Neuronal stem cell (in vitro differentiated cells): Measurements from ENCODE around the gene NUDT4.
"Not testable (repeated sequence)": the region's sequence is repeated elsewhere in the genome, so short reads cannot be mapped to it uniquely, and the experiment has no call there.

ENCODE experiments used
- DNase-seq: peaks from one replicate; pipeline ENCODE4 v3.0.0-alpha.2; 2013; ENCODE audit warnings: low spot score
- H2AFZ ChIP-seq: one replicate; pipeline ENCODE4 v1.6.1; 2013; ENCODE audit warnings: mild to moderate bottlenecking, low read length, inconsistent platforms
- H2AK5ac ChIP-seq: 2 replicates; pipeline ENCODE4 v1.6.1; 2013; ENCODE audit warnings: low read depth, mild to moderate bottlenecking, inconsistent platforms, low read length, moderate library complexity, mixed read lengths
- H2BK120ac ChIP-seq: 2 replicates; pipeline ENCODE4 v1.6.1; 2013; ENCODE audit warnings: low read depth, mild to moderate bottlenecking, inconsistent platforms, low read length, moderate library complexity, mixed read lengths
- H2BK12ac ChIP-seq: one replicate; pipeline ENCODE4 v1.6.1; 2013; ENCODE audit warnings: low read length, inconsistent platforms
- H2BK15ac ChIP-seq: 2 replicates; pipeline ENCODE4 v1.6.1; 2013; ENCODE audit warnings: mild to moderate bottlenecking, low read length, inconsistent platforms, mixed read lengths
- H2BK5ac ChIP-seq: one replicate; pipeline ENCODE4 v1.6.1; 2013; ENCODE audit warnings: inconsistent platforms, mild to moderate bottlenecking, low read length, moderate library complexity
- H3K14ac ChIP-seq: one replicate; pipeline ENCODE4 v1.6.1; 2013; ENCODE audit warnings: low read length, inconsistent platforms
- H3K18ac ChIP-seq: 2 replicates; pipeline ENCODE4 v1.6.1; 2013; ENCODE audit warnings: low read length, inconsistent platforms
- H3K23ac ChIP-seq: 2 replicates; pipeline ENCODE4 v1.6.1; 2013; ENCODE audit warnings: low read depth, mild to moderate bottlenecking, mixed read lengths, low read length, inconsistent platforms; ENCODE audit not compliant: poor library complexity
- H3K27ac ChIP-seq: replicated peaks from 3 replicates; pipeline ENCODE4 v1.5.1; 2013; ENCODE audit warnings: low read length, inconsistent platforms
- H3K27me3 ChIP-seq, 3 experiments: 2 replicates each; pipeline ENCODE4 v1.6.1; 2013; ENCODE audit warnings: low read length in 3 of 3, mild to moderate bottlenecking in 2 of 3, inconsistent platforms in 1 of 3, low read depth in 1 of 3, mixed read lengths in 1 of 3, moderate library complexity in 1 of 3; ENCODE audit not compliant: control insufficient read depth in 3 of 3, insufficient read depth in 3 of 3
- H3K36me3 ChIP-seq, 2 donors: replicated peaks in 1 of 2; 2 replicates each; pipeline ENCODE4 v1.6.1; 2013; ENCODE audit warnings: low read length in 2 of 2; ENCODE audit not compliant: control insufficient read depth in 2 of 2, insufficient read depth in 2 of 2
- H3K4ac ChIP-seq: 2 replicates; pipeline ENCODE4 v1.6.1; 2013; ENCODE audit warnings: inconsistent platforms, mild to moderate bottlenecking, low read length, moderate library complexity
- H3K4me1 ChIP-seq, 2 donors: 1 replicate in 1 of 2; 2 replicates in 1 of 2; pipeline ENCODE4 v1.6.1; 2013; ENCODE audit warnings: low read length in 2 of 2, low read depth in 1 of 2; ENCODE audit not compliant: control insufficient read depth in 2 of 2, insufficient read depth in 1 of 2
- H3K4me2 ChIP-seq: one replicate; pipeline ENCODE4 v1.6.1; 2013; ENCODE audit warnings: mild to moderate bottlenecking, low read length, inconsistent platforms; ENCODE audit not compliant: insufficient read depth, poor library complexity, severe bottlenecking
- H3K4me3 ChIP-seq, 2 donors: 2 replicates each; pipeline ENCODE4 v1.5.1; 2013; ENCODE audit warnings: low read length in 2 of 2, mild to moderate bottlenecking in 2 of 2, inconsistent platforms in 1 of 2, moderate library complexity in 1 of 2
- H3K79me1 ChIP-seq: one replicate; pipeline ENCODE4 v1.6.1; 2013; ENCODE audit warnings: low read depth, mild to moderate bottlenecking, inconsistent platforms, low read length, moderate library complexity
- H3K9ac ChIP-seq: one replicate; pipeline ENCODE4 v1.6.1; 2013; ENCODE audit warnings: mild to moderate bottlenecking, low read depth, low read length, inconsistent platforms; ENCODE audit not compliant: poor library complexity
- H3K9me3 ChIP-seq, 2 donors: replicated peaks in 1 of 2; 2 replicates each; pipeline versions ENCODE3 to v1.6.1; 2013; ENCODE audit warnings: low read length in 2 of 2, mild to moderate bottlenecking in 2 of 2, inconsistent platforms in 1 of 2, low read depth in 1 of 2, mixed read lengths in 1 of 2, moderate library complexity in 1 of 2; ENCODE audit not compliant: control insufficient read depth in 2 of 2, insufficient read depth in 1 of 2
- H4K8ac ChIP-seq: one replicate; pipeline ENCODE4 v1.6.1; 2013; ENCODE audit warnings: low read depth, mild to moderate bottlenecking, inconsistent platforms, low read length, moderate library complexity
- H4K91ac ChIP-seq: one replicate; pipeline ENCODE4 v1.6.1; 2013; ENCODE audit warnings: low read length, low read depth, mild to moderate bottlenecking, inconsistent platforms; ENCODE audit not compliant: poor library complexity
- WGBS, 2 donors: extraction: QIAGEN DNeasy Blood & Tissue Kit; methylation state at CpG; one replicate each; pipeline ENCODE4 v1.1.7; 2013; ENCODE audit warnings: missing lambda C conversion rate in 2 of 2, mixed read lengths in 1 of 2; ENCODE audit not compliant: insufficient read length in 2 of 2, insufficient replicate concordance in 1 of 2; ENCODE audit errors: extremely low coverage in 2 of 2; 5-methylcytosine and 5-hydroxymethylcytosine counted together

The NUDT4 gene

GRCh38 chr12:93432031-93432430 lies 54.3 kb downstream of the NUDT4 start:
- H3K9me3 ChIP-seq, H3K4ac ChIP-seq, H2BK120ac ChIP-seq, H2BK12ac ChIP-seq, DNase-seq, H3K4me1 ChIP-seq, H3K18ac ChIP-seq, H2BK5ac ChIP-seq, H3K36me3 ChIP-seq, H4K8ac ChIP-seq, H3K27ac ChIP-seq, H3K14ac ChIP-seq, H2AK5ac ChIP-seq, H3K23ac ChIP-seq, H3K27me3 ChIP-seq, H3K9ac ChIP-seq, H2BK15ac ChIP-seq, H3K4me3 ChIP-seq, H3K4me2 ChIP-seq, H3K79me1 ChIP-seq, H4K91ac ChIP-seq, H2AFZ ChIP-seq: not testable (repeated sequence)
- WGBS, 2 donors: no CpG with 5 or more reads among the region's 6 CpGs

- H2BK120ac ChIP-seq: no peak overlapping the region
- H3K27me3 ChIP-seq: no peaks in the 10 kb centered on the region
- no peak overlapping the region for H3K23ac ChIP-seq
- H2BK12ac ChIP-seq: no peak overlapping the region
- peaks cover 0 to 2% of the 10 kb centered on the region in 2 donors for H3K36me3 ChIP-seq
- H3K9ac ChIP-seq: no peak overlapping the region
- H3K79me1 ChIP-seq: peaks cover 5% of the 10 kb centered on the region
- H3K18ac ChIP-seq: no peak overlapping the region
- H3K14ac ChIP-seq: no peak overlapping the region
- H3K4me2 ChIP-seq: no peak overlapping the region
- DNase-seq: no peak
- H4K91ac ChIP-seq: no peak overlapping the region
- no peak overlapping the region for H2AFZ ChIP-seq
- peaks cover 3 to 4% of the 10 kb centered on the region in 2 donors for H3K4me1 ChIP-seq
- H2BK5ac ChIP-seq: no peak overlapping the region
- no peak overlapping the region for H2AK5ac ChIP-seq
- H4K8ac ChIP-seq: no peak overlapping the region
- peaks cover 0 to 4% of the 10 kb centered on the region in 2 donors for H3K9me3 ChIP-seq
- no CpG with 5 or more reads among the region's 5 CpGs for WGBS, 2 donors
- H3K4ac ChIP-seq: no peak overlapping the region
- H3K27ac ChIP-seq: no peak overlapping the region
- no peak overlapping the region for H3K4me3 ChIP-seq
- no peak overlapping the region for H2BK15ac ChIP-seq
Measured at GRCh38 chr12:93434256-93434865, 56.6 kb downstream of the NUDT4 start.

GRCh38 chr12:93438266-93439050 lies 60.7 kb downstream of the NUDT4 start:
- peaks cover 4% of the 10 kb centered on the region for H3K79me1 ChIP-seq
- no peak overlapping the region for H2AK5ac ChIP-seq
- no peak overlapping the region for H3K23ac ChIP-seq
- peaks cover 9% of the 10 kb centered on the region in 2 donors for H3K4me1 ChIP-seq
- H3K4me2 ChIP-seq: no peak overlapping the region
- H3K9ac ChIP-seq: no peak overlapping the region
- H3K27me3 ChIP-seq: no peaks in the 10 kb centered on the region
- H2BK15ac ChIP-seq: no peak overlapping the region
- no peak overlapping the region for H3K18ac ChIP-seq
- no peak overlapping the region for H2AFZ ChIP-seq
- H3K36me3 ChIP-seq: no peaks in the 10 kb centered on the region
- no peak overlapping the region for H3K27ac ChIP-seq
- no peak overlapping the region for H3K4ac ChIP-seq
- H2BK120ac ChIP-seq: no peak overlapping the region
- no peak overlapping the region for H2BK12ac ChIP-seq
- H4K8ac ChIP-seq: no peak overlapping the region
- no peak overlapping the region for H2BK5ac ChIP-seq
- H3K9me3 ChIP-seq: peaks cover 0 to 4% of the 10 kb centered on the region in 2 donors
- no peak overlapping the region for H4K91ac ChIP-seq
- H3K14ac ChIP-seq: no peak overlapping the region
- WGBS, 2 donors: 100% methylated on average over 1 of the region's 3 CpGs; no CpG with 5 or more reads in 1 of the 2 donors
- DNase-seq: no peak
- no peak overlapping the region for H3K4me3 ChIP-seq

- Histone ChIP-seq H3K14ac (no peak overlapping the region), H2BK15ac (no peak overlapping the region), H3K18ac (no peak overlapping the region), H3K79me1 (peaks cover 2% of the 10 kb centered on the region), H3K9ac (no peak overlapping the region), H3K4ac (no peak overlapping the region), H3K23ac (no peak overlapping the region), H2BK120ac (no peak overlapping the region), H2BK5ac (no peak overlapping the region), H3K27me3 (no peaks in the 10 kb centered on the region), H3K4me2 (peak overlapping the region; percentile 32), H3K27ac (no peak overlapping the region), H3K4me3 (peak overlapping the region in 1 of 2 donors; percentile 56), H4K8ac (no peak overlapping the region), H3K36me3 (no peaks in the 10 kb centered on the region), H3K4me1 (peaks cover 9% of the 10 kb centered on the region in 2 donors), H3K9me3 (no peaks in the 10 kb centered on the region), H4K91ac (no peak overlapping the region), H2AK5ac (no peak overlapping the region), H2BK12ac (no peak overlapping the region), H2AFZ (no peak overlapping the region)
- WGBS, 2 donors: no CpG with 5 or more reads among the region's 12 CpGs
- no peak for DNase-seq
Measured at GRCh38 chr12:93440043-93440835, 62.5 kb downstream of the NUDT4 start.
